Left renal pelvis (tissue), 4 donors: ENCODE data around the gene GOLGA5. TPM values are rescaled to one million over a fixed set of nuclear protein-coding genes. Genes with fewer than 3 reads are reported as not detected.
"Not testable (repeated sequence)": the region's sequence is repeated elsewhere in the genome, so short reads cannot be mapped to it uniquely, and the experiment has no call there.

Experiments
- DNase-seq, 4 donors: peaks; one replicate each; pipeline ENCODE4 v3.0.0-alpha.2; 2013; ENCODE audit warnings: low read depth in 4 of 4, low spot score in 3 of 4
- polyA plus RNA-seq, 4 donors: library from polyadenylated mRNA; unstranded; fragments of 120-200 nt; gene quantifications; one replicate each; pipeline ENCODE4 v1.2.1, GENCODE V29; 2013; ENCODE audit not compliant: insufficient read length in 4 of 4

Gene GOLGA5
- polyA plus RNA-seq, 4 donors = 39.8 to 52.4 (median 48.4) TPM

DNA sequence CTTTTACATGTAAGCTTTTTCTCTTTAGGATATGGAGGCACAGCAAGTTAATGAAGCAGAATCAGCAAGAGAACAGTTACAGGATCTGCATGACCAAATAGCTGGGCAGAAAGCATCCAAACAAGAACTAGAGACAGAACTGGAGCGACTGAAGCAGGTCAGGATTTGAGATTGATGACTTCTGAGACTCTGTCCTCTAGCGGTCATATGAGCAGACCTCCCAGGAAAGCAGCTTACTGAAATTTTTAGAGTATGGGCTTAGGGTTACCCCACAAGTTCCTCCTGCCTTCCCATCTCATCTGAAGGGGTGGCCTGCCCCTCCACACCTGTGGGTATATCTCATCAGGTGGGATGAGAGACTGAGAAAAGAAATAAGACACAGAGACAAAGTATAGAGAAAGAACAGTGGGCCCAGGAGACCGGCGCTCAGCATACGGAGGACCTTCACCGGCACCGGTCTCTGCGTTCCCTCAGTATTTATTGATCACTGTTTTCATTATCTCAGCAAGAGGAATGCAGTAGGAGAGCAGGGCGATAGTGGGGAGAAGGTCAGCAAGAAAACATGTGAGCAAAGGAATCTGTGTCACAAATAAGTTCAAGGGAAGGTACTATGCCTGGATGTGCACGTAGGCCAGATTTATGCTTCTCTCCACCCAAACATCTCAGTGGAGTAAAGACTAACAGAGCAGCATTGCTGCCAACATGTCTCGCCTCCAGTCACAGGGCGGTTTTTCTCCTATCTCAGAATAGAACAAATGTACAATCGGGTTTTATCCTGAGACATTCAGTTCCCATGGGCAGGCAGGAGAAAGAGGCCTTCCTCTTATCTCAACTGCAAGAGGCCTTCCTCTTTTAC lies 25.8 kb downstream of the GOLGA5 start:
- not testable (repeated sequence) for DNase-seq

DNA sequence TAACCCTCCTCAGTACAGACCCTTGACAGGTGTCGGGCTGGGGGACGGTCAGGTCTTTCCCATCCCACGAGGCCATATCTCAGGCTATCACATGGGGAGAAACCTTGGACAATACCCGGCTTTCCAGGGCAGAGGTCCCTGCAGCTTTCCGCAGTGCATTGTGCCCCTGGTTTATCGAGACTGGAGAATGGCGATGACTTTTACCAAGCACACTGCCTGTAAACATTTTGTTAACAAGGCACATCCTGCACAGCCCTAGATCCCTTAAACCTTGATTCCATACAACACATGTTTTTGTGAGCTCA lies 26.4 kb downstream of the GOLGA5 start:
- not testable (repeated sequence) for DNase-seq

DNA sequence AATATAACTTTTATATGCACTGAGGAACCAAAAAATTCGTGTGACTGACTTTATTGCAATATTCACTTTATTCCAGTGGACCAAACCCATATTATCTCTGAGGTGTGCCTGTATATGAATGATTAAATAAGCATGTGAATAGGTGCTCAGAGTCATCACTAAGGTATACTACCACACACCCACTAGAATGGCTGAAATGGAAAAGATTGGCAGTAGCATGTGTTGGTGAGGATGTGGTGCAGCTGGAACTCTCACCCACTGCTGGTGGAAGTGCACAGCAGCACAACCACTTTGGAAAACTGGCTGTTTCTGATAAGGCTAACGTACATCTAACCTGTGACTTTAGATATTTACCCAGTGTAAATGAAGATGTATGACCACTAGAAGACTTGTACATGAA lies 36.8 kb downstream of the GOLGA5 start:
- DNase-seq = no peak

DNA sequence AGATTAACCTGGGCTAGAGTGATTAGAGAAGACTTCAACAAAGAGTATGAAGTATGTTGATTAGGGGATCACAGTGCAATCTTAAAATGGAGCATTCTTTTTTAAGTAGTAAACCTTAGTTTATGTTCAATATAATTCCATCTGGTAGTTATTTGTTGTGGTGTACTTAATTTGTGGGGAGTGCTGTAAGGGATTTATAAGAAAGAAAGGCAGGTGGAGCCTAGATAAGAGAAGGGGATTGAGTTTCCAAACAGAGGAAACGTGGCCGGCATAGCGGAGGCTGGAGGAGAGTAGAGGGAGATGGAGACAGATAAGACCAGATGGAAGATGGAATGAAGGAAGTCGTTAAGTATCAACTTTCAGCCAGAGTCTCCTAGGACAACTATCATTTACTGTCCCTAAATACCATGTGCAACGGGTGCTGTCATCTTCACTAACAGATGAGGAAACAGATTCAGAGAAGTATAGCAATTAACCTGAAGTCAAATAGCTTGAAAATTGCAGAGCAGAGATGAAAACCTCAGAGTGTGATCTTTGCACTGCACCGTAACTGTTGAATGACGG lies 38.1 kb downstream of the GOLGA5 start:
- DNase-seq = no peak

DNA sequence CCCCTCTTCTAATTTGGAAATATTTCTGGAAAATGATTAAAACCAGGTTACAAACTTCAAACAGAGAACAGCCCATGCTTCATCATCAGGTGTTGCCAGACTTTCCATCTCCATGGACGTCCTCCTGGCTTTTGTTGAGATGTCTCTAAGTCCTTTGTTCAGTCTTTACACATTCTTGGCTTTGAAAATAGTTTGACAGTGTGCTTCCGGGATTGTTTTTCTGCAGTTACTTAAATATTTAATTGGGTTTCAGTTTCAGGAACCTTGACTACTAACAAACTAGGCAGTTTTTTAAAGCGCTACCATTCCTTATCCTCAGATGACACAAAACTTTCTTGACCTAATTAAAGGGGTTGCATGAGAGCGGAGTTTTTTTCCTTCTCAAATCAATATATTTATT lies 47.8 kb downstream of the GOLGA5 start:
- no peak for DNase-seq

DNA sequence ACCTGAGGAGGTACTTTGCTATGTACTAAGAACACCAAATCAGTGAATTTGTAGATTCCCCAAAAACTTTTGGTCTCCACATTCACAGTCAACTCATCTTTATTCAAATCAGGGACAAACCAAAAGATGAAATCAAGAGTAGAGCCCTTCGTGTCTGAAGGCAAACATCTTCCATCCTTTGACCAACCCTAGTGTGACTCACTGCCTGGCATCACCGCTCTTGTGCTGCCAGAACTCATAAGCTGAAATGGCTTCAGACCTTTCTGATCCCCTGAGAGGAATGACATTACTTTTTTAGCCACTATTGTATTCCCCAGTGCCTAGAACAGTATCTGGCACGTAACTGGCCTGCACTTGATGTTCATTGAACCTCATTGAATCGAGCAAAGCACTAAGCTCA lies 50.1 kb downstream of the GOLGA5 start:
- no peak for DNase-seq

DNA sequence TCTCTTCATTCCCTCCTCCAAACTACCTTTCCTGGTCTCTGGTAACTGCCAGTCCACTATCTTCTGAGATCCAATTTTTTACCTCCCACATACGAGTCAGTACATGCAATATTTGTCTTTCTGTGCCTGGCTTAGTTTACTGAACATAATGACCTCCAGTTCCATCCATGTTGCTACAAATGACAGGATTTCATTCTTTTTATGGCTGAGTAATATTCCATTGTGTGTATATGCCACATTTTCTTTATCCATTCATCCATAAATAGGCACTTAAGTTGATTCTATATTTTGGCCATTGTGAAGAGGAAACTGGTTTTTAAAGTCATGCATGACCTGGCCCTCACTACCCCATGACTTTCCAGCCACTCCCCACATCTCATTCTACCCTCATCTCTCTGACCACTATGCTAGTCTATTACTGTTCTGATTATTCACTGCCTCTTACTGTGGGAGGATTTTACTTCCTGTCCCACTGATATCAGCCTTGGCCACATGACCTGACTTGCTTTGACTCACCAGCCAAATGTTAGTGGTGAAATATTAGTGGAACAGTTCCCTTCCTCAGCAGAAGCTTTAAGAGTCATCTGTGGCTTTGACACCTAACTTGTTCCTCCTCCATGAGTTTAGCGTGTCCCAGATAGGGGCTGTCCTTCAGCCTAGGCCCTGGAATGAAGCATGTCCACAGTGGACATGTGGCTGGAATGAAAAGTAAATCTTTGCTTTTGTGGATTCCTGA lies 52.2 kb downstream of the GOLGA5 start:
- DNase-seq = no peak

DNA sequence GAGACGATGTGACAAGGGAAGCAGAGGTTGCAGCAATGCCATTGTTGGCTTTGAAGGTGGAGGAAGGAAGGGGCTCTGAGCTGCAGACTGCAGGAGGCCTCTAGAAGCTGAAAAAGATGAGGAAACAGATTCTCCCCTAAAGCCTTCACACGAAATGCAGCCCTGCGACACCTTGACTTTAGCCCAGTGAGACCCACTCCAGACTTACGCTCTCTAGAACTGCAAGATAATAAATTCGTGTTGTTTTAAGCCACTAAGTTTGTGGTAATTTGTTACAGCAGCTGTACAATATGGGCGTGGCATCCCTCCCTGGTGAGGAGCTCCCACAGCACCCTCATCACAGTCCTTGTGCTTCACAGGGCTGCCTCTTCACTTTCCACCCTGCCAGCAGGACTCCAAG lies 53.2 kb downstream of the GOLGA5 start:
- no peak for DNase-seq

DNA sequence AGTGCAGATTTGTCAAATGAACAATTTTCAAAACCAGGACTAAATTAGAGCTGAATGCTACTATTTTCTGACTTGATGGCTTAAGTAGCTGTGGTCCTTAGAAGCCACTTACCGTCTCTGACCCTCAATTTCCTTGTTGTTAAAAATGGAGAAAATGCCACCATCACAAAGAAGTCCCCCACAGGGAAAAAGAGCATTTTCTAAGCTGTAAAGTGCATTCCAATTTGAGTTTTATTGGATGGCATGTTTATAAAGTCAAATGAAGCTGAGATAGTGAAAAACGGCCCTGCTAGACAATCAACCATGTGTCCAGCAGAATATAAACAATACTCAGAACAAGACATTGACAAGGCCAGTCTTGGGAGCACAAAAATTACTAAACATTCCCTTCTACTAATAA lies 53.6 kb downstream of the GOLGA5 start:
- DNase-seq = no peak

DNA sequence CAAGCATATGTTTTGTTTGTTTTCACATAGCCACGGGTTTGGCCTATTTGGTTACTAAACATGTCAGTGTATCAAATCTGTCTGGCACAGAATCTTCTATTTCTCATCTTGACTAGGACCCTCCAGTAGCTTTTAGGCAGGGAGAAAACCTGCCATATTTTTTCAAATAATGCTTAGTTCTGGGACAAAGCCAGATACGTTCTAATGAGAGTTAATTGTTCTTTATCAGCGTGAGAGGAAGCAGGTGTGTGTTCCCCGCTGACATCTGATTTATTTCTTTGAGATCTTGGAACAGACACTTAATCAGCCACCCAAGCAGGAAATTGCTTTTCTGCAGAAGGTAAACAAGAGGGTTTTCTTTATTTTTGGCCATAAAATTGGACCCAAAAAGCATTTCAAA lies 54.8 kb downstream of the GOLGA5 start:
- peak in 2 of 4 donors; percentile 9 to 22 for DNase-seq

DNA sequence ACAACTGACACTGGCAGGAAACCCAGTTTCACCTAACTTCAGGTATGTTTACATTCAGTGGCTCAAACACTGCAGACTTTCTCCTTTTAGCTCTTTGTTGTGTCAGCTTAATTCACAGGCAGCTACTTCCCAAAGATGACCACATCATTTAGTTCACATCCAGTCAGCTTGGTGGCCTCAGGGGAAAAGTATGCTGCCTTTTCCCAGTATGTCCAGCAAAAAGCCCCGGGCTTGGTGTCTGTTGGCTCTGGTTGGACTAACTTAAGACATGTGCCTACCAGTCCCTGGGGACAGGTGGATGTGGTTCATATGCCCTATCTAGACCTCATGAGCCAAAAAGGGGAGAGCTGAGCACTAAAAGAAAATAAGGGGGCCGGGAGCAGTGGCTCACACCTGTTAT lies 56.4 kb downstream of the GOLGA5 start:
- no peak for DNase-seq

DNA sequence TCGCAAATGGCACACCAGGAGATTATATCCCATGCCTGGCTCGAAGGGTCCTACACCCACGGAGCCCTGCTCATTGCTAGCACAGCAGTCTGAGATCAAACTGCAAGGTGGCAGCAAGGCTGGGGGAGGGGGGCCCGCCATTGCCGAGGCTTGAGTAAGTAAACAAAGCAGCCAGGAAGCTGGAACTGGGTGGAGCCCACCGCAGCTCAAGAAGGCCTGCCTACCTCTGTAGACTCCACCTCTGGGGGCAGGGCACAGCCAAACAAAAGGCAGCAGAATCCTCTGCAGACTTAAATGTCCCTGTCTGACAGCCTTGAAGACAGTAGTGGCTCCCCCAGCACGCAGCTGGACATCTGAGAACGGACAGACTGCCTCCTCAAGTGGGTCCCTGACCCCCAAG lies 59.0 kb downstream of the GOLGA5 start:
- DNase-seq = not testable (repeated sequence)

DNA sequence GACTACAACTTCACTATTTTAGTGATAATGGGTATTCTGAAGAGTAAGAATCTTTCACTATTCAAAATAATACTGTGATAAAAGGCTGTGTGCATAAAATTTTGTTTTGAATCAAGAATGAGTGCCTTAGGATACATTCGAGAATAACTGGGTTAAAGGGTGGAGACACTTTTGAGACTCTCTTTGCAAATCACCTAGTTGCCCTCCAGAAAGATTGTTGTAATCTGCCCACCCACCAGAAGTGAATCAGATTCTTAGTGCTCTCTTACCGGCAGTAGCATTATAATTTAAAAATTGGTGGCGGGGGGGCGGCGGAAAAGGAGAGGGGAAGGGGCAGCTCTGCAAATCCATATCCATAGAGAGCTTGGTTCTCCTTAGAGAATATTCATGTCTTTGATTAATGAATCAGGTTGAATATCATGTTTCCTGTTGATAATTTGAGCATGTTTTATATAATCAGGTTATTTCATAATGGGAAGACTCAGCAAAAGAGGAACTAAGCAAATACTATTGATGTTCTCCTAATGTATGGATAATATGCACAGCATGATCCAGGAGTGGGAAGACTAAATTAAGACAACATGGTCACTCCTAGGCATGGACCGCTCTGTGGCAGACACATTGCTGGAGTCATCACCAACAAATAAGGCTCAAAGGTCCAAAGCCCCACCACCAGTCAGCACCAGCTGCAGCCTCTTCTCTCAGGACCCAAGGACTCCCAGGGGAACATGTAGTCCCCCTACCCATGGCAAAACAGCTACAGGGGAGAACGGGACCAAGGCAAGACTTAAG lies 66.1 kb downstream of the GOLGA5 start:
- no peak for DNase-seq

DNA sequence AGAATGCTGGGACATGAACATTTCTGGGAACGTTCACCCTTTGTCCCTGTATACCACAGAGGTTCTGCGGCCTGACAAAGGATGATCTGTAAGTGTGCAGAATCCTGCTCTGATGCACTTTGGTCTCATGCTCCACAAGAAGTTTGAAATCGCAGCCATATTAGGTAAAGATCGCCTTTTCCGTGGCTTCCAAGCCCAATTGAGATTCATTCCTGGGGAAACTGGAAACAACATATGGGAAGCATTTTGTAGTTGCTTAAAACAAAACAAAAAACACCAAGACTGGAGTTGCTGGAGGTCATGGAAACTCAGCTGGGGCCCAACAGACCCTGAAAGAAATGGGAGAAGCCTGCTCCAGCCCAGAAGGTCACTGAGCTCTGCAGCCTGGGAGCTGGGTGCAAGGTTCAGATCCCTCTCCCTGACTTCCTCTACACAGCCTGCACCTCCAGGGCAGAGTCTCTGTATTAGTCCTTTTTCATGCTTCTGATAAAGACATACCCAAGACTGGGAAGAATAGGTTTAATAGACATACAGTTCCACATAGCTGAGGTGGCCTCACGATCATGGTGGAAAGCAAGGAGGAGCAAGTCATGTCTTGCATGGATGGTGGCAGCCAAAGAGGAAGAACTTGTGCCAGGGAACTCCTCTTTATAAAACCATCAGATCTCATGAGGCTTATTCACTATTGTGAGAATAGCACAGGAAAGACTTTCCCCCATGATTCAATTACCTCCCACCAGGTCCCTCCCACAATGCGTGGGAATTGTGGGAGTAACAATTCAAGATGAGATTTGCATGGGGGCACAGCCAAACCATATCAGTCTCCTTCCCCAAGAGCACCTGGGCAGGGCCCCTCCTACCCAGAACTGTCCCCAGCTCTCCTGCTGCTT lies 68.0 kb downstream of the GOLGA5 start:
- no peak for DNase-seq

DNA sequence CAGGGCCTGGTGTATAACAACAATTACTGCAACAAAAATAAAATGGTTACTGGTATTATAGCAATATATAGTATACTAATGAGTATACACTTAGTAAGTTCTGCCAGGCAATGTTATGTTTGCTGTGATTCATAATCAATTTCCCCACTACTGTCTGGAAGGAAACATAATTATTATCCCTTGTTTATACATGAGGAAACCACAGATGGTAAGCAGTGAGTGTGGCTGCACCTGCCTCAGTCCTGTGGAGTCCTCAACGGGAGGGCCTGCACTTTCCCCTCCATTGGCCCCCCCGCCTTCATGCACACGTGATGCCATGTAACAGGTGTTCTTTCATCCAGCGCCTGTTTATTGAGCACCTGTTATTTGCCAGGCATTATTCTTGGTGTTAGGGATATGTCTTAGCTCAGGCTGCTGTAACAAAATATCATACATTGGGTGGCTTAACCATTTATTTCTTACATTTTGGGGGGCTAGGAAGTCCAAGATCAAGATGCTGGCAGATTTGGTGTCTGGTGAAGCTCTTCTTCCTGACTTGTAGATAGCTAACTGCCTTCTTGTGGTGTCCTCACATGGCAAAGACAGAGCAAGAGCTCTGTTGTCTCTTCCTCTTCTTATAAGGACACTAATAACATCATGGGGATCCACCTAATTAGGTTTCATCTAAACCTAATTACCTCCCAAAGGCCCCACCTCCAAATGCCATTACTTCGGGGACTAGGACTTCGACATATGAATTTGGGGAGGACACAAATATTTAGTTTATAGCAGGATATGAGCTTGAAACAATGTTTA lies 69.4 kb downstream of the GOLGA5 start:
- DNase-seq = no peak

DNA sequence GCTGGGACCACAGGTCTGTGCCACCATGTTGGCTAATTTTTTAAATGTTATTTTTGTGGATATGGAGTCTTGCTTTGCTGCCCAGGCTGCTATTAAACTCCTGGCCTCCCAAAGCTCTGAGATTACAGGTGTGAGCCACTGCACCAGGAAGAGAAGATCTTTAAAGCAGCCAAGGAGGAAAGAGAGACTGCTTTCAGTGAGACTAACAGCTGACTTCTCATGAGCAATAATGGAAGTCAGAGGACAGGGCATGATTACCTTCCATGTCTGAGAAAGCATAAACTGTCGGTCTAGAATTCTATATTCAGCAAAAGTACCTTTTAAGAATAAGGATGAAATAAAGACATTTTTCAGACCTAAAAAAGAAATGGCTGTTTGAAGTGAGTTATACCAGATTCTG lies 71.6 kb downstream of the GOLGA5 start:
- DNase-seq = no peak

DNA sequence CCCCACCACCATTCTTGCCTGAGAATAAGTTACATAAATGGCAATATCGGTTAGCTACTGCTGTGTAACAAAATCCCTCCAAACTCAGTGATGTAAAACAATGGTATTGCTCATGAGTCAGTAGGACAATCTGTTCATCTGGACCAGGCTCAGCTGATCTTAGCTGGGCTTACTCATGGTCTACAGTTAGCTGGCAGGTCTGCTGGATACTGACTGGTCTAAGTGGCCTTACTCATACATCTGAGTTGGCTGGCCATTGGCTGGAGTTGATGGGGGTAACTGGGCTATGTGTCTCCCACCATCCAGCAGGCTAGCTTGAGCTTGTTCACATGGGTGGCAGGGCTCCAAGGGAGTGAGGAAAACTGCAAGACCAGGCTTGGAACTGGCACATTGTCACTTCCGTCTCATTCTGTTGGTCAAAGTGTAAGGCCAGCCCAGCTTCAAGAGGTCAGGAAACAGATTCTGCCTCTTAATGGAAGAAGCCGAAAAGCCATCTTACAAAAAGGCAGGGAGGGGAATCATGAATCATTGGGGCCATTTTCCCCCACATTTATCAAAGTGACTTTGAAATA lies 72.2 kb downstream of the GOLGA5 start:
- DNase-seq = no peak

DNA sequence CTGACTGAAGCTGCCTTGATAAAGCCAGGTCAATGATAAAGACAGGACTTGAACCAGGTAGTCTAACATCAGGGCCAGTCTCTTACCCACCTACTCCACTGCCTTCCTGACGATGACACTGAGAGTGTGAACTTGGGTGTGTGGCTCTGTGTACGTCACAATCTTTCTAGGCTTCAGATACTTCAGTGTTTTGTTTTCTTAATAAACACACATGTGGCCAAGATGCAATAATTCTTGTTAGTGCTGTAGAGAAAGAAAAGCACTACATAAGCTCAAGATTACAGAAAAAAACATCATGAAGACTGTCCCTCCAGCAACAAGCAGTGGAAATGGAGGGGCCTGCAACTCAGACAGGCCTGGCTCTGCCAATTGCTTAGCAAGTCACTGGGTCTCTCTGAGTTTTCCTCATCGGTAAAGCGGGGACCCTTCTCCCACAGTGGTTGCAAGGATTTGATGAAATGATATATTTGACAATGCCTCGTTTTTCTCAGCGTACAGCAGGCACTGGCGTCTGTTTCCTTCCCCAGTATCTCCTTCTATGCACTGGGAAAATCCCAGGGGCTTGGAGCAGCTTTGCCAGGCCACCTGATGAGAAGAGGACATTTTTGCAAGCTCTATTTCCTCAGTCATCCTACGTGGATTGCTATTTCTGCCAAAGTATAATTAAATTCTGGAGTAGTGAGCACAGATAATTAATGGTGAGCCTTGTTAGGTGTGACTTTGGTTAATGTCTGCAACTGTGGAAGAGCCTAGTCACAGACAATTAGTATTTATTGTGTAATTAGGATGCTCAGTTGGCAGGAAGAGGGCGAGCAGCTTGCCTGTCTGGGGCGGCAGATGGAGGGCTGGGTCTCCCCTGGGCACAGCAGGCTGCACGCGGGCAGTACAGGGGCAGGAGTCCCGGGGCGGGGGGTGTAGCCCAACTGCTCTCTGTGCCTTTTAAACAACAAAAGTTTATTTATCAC lies 73.1 kb downstream of the GOLGA5 start:
- no peak for DNase-seq
